ENCODE data around the gene NEK10.
"Not testable (repeated sequence)": the region's sequence is repeated elsewhere in the genome, so short reads cannot be mapped to it uniquely, and the experiment has no call there.

NEK10 gene

DNA sequence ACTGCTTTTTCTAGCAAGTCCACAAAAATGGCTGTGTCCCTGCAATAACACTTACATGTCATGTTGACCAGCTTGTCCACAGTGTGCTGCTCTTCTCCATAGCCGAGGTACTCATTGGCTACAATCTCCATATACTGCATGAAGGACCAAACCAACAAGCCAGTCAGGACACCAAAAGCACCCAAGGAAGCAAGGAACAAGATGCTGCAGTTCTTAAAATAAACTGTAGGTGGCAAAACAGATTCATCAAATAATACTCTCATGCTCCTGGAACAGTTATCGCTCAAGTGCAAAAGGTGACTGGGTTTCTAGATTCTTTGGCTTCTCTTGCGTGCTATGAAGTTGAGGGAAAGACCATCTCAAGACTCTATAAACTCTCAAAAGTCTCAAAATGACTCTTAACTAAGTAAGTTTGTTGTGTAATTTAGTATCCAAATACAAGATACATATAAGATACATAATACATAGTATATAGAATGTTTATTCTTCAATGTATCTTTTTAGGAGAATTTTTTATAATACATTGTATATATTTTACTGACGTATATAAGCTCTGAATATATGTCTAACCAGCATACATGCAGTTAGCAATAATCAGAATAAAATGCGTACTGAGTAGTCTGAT, 57.0 kb downstream of the NEK10 start:
- no peak for DNase-seq (ENCODE audit: low read depth in 2 of 2)

DNA sequence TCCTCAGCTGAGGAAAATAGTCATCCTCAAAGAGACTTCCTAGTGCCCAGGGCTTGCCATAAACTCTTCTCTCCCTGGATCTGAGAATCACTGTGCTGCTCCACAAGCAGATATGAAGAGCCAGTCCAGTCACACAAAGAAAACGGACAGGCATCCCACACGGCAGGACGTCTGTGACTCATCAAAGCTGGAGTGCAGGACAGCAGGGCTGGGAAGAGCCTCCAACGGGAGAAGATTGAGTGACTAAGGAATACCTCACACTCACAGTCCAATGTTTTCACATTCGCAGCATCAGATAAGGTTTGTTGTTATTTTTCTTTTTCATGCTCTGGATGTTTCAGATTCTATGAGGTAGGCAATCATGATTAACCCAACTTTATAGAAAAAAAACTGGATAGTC, 57.8 kb downstream of the NEK10 start:
- DNase-seq (ENCODE audit: low read depth in 2 of 2), result no peak

- no peak for DNase-seq (ENCODE audit: low read depth in 2 of 2)
Measured at GRCh38 chr3:27310688-27311087, 58.5 kb downstream of the NEK10 start.

- DNase-seq (ENCODE audit: low read depth in 2 of 2), result no peak
Measured at GRCh38 chr3:27307566-27307965, 61.6 kb downstream of the NEK10 start.

DNA sequence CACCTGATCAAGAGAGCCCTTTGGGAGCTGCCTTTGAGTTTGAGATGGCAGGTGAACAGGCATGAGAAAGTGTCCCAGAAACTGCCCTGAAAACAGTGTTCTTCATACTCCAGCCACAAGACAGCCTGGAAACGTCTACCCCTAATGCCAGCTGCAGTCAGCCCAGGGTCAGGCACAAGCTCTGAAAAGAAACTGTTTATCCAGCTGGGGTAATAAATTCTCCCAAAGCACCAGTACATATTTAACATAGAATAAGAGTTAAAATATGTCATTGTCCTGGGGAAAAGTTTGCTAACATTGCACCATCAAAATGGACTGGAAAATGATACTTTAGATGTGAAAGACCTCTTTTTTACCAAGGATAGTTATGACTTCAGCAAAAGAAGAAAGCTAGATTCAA, 66.3 kb downstream of the NEK10 start:
- DNase-seq (ENCODE audit: low read depth in 2 of 2), result no peak

GRCh38 chr3:27298981-27299380, 70.2 kb downstream of the NEK10 start:
- not testable (repeated sequence) for DNase-seq (ENCODE audit: low read depth in 2 of 2)

DNA sequence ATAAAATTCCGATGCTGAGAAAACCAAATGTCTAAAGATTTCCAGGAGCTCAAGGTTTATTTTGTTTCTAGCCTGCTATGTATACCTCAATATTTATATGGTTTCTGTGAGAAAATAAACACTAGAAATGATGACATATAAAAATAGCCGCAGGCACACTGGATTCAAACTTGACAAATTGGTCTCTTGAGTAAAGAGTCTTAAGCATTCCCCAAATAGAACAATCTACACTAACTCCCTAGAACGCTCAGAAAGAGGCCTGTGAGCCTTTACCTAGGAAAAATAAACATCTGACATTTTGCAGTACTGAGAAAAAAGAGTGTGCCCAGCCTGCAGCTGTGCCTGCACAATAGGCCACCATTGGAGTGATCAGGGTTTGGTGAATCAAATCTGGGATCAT, 75.2 kb downstream of the NEK10 start:
- DNase-seq (ENCODE audit: low read depth in 2 of 2), result no peak

GRCh38 chr3:27290760-27291159, 78.4 kb downstream of the NEK10 start:
- DNase-seq (ENCODE audit: low read depth in 2 of 2), result no peak

DNA sequence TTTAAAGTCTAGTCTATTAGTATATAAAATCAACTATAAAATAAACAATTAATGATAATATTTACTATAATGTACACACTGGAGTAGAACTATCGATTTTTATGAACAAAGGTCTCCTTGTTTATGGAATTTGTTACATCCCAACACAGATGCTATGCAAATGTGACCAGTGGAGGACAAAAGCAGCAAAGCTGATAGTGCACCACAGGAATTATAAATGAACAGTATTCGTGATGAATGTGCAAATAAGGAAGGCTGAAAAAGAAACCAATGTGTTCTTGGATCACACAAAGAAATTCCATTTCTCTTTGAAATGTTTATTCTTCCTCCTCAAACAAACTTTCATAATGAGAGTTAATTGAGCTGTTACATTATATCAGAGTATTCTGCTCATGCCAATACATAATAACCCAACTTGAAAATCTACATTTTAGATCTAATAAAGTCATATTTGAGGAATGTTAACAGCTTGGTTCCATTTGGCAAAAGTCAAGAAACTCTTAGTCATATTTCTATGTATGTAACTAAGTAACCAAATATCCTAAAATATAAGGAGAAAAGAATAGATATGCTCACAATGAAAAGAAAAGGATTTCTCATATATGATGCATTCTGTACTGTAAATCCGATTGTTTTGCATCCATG, 79.3 kb downstream of the NEK10 start:
- no peak for DNase-seq (ENCODE audit: low read depth in 2 of 2)

GRCh38 chr3:27287052-27287451, 82.1 kb downstream of the NEK10 start:
- DNase-seq (ENCODE audit: low read depth in 2 of 2), result no peak

- not testable (repeated sequence) for DNase-seq (ENCODE audit: low read depth in 2 of 2)
Measured at GRCh38 chr3:27286467-27286866, 82.7 kb downstream of the NEK10 start.

DNA sequence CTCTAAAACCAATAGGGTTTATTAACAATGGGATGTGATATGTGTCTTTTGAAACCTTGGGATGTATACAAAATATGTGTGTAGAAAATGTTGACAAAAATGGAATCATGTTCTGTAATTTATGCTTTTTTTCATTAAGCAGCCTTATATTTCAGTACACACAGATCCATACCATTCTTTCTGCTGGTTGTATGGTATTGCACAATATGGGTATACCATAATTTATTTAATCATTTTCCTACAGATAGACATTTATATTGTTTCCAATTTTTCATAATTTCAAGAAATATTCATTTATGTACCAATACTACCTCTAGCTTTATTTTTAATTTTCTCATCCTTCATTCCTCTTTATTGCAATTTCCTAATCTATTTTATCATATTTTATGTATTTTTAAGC, 83.5 kb downstream of the NEK10 start:
- no peak for DNase-seq (ENCODE audit: low read depth in 2 of 2)

DNA sequence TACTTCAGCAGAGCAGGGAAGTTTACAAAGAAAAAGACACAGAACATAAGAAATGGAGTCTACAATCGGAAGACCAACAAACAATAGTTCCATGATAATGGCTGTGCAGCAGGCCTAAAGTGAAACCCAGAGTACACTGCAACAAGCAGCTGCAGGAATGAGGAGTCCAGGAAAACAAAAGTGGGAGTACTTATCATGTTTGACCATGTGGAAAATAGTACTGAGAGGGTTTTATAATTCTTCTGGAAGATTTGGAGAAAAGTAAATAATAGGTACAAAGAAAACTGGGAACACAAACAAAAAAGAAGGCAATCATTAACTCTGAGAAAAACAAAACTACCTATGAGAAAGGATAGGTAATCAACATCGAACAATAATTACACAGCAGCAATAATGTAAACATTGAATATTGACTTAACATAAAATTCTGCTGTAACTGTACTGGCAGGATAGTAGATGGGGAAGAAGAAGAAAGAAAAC, 87.5 kb downstream of the NEK10 start:
- no peak for DNase-seq (ENCODE audit: low read depth in 2 of 2)

GRCh38 chr3:27279123-27279522, 90.1 kb downstream of the NEK10 start:
- no peak for DNase-seq (ENCODE audit: low read depth in 2 of 2)

GRCh38 chr3:27278383-27279055, 90.7 kb downstream of the NEK10 start:
- no peak for DNase-seq (ENCODE audit: low read depth in 2 of 2)

- no peak for DNase-seq (ENCODE audit: low read depth in 2 of 2)
Measured at GRCh38 chr3:27275441-27275990, 93.7 kb downstream of the NEK10 start.

DNA sequence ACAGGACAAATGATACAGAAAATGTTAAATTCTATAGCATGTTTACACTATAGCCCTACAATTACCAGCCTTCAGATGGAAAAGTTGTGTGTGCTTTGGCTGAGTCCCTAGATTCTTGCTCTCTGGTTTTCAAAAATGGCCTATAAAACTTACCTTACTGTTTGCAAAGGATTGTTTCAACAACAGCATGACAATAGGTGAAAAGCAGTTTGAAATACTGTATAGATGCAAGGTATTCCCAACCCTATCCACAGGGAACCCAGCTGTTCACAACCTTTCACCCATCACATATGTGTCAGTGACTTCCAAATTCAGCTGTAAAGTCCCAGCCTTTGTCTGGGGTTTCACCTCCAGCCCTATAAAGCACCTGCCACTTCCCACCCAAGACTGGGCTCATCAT, 97.3 kb downstream of the NEK10 start:
- no peak for DNase-seq (ENCODE audit: low read depth in 2 of 2)

- DNase-seq (ENCODE audit: low read depth in 2 of 2), result no peak
Measured at GRCh38 chr3:27254896-27255295, 114.3 kb downstream of the NEK10 start.

- no peak for DNase-seq (ENCODE audit: low read depth in 2 of 2)
Measured at GRCh38 chr3:27253831-27254230, 115.4 kb downstream of the NEK10 start.

DNA sequence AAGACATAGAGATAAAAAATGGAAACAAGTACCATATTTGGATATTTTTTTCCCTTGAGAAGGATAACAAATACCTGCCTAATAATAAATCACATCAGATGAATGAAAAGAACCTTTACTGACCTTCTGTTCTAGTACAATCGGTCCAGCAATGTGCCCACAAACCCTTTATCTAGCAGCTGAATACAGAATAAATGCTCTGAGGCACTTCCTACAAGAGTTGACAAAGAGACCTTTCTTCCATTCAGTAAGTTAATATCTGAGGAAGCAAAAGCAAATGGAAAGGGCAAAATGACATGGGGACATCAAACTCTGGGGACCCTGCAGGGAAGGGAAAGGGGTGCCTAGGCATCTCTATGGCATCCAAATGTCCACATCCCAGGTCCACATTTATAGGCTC, 115.8 kb downstream of the NEK10 start:
- no peak for DNase-seq (ENCODE audit: low read depth in 2 of 2)

- DNase-seq (ENCODE audit: low read depth in 2 of 2), result no peak
Measured at GRCh38 chr3:27252646-27253045, 116.5 kb downstream of the NEK10 start.

- DNase-seq (ENCODE audit: low read depth in 2 of 2), result no peak
Measured at GRCh38 chr3:27244374-27244773, 124.8 kb downstream of the NEK10 start.

GRCh38 chr3:27239951-27240350, 129.2 kb downstream of the NEK10 start:
- no peak for DNase-seq (ENCODE audit: low read depth in 2 of 2)
